Erythroblast (primary cell): Measurements from ENCODE around the gene C17orf113.

ENCODE experiments used
- GATA1 ChIP-seq: IDR thresholded peaks from 2 replicates; pipeline ENCODE4 v1.6.1; 2011; ENCODE audit warnings: low read depth, mild to moderate bottlenecking, control low read depth, low read length, moderate library complexity
- POLR2A ChIP-seq: IDR thresholded peaks from 2 replicates; pipeline ENCODE4 v1.6.1; 2011; ENCODE audit warnings: mild to moderate bottlenecking, low read length

DNA sequence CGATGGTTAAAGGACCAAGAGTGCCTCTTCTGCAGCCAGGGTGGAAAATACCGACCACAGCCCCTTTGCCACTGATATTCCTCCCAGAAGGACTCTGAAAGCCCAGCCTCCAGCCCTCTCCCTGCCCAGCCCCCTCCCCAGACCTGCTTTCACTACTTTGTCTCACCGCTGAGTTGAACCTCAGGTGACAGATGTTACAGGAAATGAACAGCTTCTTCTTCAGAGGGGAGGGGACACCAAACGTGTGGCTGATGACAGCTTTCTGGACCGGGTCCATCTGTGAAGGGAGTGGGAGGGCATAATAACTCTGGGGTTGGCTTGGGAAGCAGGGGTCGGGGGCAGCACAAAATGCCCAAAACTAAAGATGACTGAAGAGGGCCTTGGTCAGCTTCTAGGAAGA is 16.3 kb downstream of the C17orf113 start:
- TF ChIP-seq POLR2A = no peak
- no peak for TF ChIP-seq GATA1
